Activated CD4-positive, alpha-beta T cell treated with anti-CD3 and anti-CD28 coated beads, Interleukin-2, Interleukin-6, amounts not matched to agents 100 ng/mL and 50 ng/mL, durations not matched to agents 16 hours and 8 hours (primary cell): Measurements from ENCODE around the gene LIM2.

Source experiments
- DNase-seq: peaks from one replicate; pipeline ENCODE4 v3.0.0-alpha.2; 2020

Gene LIM2

DNA sequence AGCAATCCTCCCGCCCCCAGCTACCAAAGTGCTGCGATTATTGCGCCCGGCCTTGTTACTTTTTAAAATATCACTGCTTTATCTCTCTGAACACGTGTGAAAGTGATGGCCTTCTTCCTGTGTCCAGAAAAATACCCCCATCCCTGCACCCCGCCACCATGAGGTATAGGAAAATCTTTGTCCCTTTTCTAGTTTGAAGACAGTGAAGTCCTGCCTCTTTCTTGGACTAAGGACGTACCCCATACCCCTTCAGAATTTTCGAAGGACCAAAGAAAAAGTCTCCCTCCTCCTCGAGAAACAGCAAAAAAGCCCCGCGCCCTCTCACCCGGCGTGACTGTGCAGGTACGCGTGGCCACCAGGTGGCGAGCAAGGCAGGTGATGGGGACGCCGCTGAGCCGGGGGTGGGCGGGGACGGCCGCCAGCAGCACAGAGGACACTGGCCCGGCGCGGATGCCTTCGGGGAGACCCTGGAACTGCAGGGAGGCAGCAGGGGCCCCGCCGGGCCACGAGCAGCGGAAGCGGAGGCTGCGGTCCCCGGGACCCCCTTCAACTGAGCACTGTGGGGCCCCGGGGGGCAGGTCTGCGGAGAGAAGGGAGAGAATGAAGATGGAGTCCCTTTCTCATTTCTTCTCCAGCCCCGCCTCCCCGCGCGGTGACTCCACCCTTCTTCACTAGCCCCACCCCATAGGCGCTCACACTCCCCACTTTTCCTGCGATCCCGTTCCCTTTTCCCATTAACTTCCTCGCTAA lies 49.0 kb downstream of the LIM2 start:
- DNase-seq: peak; percentile 90

DNA sequence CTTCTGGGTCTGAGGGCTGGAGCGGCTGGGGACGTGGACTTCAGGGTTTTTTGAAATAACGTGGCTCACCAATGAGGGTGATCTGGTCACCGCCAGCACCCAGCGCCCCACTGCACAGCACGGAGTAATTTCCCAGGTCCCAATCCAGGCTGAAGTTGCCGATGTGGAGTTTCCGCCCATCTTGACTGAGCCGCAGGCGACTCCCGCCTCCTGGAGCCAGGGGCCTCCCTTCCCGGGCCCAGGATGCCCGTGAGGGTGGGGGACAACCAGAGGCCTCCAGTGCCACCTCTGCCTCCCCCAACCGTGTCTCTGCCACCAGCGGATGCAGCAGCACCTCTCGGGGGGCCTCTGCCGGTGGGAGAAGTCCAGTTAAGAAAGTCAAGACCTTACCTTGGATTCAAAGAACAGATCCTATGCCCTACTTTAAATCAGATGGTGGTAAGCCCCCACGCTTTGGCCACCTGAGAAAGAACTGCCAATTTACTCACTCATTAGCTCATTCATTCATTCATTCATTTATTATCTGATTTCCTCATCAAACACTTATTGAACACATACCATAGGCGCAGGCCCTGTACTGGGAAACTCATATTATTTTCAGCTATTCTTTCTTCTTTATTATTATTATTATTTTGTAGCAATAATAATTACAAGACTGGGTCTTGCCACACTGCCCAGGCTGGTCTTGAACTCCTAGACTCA lies 49.8 kb downstream of the LIM2 start:
- DNase-seq: no peak

DNA sequence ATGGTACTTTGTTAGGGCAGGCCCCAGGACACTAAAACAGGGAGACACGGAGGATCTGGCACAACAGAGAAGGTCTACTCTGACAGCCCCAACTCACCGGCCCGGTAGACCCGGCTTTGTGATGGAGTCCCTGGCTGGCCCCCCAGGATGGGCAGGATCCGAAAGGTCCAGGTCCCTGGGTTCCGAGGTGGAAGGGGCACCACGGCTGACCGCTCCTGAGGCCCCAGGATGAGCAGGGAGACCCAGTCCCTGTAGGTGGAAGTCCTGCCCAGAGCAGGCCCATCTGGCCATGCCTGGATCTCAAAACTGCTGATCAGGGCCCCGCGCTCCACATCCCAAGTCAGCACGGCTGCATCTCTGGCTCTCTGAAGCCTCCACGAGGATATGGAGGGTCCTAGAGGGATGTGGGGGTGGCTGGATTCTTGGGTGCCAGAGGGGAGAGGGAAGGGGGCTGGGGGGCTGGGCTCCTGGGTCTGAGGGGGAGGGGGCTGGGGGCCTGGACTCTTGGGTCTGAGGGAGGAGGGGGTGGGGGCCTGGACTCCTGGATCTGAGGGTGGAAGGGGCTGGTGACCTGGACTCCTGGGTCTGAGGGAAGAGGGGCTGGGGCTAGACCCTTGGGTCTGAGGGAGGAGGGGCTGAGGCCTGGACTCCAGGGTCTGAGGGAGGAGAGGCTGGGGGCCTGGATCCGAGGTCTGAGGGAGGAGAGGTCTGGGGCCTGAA lies 50.5 kb downstream of the LIM2 start:
- no peak for DNase-seq

DNA sequence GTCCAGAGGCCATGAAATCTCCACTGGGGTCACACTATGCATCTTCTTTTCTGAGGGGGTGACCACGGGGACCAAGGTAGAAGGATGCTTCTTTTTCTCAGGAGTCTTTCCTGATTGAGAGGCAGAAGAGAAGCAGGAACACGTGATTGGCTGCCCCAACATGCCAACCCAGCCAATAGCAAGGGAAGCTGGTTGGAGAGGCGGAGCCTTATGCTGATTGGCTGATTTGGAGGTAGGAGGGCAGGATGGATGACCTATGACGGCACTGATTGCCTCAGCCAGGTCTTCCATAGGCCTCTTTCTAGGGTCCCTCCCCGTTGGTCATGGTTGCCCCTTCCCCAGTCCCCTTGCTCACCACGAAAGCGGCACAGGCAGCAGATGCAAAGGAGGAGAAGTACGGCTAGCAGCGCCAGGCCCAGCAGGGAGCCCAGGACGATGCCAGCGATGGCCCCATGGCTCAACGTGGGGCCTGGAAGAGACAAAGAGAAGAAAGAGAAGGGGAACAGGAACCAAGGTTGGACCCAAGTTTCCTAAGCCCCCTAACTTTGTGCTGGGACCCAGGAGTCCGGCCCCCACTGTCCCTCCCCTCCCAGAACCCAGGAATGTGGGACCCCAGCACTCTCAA lies 53.8 kb downstream of the LIM2 start:
- DNase-seq: no peak

DNA sequence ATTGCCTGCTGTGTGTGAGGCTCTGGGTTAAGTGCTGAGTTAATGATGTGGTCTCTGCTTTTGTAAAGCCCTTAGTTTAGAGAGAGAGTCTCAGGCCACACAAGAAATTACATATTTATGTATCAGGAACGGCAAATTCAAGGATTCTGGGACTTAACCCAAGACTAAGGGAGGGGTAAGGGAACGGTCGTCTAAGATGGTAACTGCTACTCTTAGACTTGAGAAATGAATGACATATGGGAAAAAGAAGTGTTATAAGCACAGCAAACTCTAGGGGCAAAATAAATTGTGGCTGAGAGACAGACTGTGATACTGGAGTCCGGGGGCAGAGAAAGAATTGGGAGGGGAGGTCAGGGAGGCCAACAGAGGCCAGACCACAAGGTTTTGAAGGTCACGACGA lies 56.1 kb downstream of the LIM2 start:
- no peak for DNase-seq

DNA sequence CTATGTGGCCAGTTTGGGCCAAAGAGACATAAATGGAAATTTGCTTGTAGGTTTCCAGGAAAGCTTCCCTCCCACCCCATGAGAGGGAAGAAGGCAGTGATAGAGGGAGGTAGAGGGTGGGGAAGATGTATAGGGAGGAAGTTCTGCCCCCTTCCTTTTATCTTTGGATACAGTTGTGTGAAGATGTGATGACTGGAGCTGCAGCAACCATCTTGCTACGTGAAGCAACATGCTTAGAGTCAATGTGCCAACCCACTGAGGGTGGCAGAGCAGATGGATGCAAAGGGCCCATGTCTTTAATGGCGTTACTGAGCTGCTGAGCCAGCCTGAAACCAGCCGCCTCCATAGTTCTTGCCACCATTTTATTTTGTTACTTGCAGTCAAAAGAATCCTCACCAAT lies 56.6 kb downstream of the LIM2 start:
- no peak for DNase-seq

DNA sequence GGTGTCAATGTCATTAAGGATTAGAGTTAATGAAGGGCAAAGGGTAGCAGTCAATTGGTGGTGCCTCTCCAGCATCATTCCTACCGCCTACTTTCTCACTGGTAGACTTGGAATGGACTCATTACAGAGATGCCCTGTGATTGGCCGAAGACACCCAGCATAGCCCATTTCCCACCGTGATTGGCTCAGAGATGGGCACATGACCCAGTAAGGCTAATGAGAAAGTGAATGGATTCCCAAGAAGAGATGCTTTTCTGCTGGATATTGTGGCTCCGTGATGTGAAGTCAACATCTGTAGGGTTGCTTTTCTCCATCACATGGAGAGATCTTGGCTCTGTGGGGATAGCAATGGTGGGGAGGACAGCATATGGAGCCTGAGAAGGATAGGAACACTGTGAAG lies 57.4 kb downstream of the LIM2 start:
- DNase-seq: no peak
